NAMALWA (cell line): ENCODE data around the gene SHROOM1.
A peak's percentile ranks its signal among the peaks of the same experiment; 100 is the strongest.
"Not testable (repeated sequence)": the region's sequence is repeated elsewhere in the genome, so short reads cannot be mapped to it uniquely, and the experiment has no call there.

Experiments used
- DNase-seq: peaks from one replicate; pipeline ENCODE4 v3.0.0-alpha.2; 2015; ENCODE audit warnings: low spot score

SHROOM1 gene

GRCh38 chr5:132806804-132807162 lies 23.7 kb downstream of the SHROOM1 start:
- DNase-seq, result not testable (repeated sequence)

- DNase-seq, result not testable (repeated sequence)
Observed at GRCh38 chr5:132805872-132806271, 24.6 kb downstream of the SHROOM1 start.

DNA sequence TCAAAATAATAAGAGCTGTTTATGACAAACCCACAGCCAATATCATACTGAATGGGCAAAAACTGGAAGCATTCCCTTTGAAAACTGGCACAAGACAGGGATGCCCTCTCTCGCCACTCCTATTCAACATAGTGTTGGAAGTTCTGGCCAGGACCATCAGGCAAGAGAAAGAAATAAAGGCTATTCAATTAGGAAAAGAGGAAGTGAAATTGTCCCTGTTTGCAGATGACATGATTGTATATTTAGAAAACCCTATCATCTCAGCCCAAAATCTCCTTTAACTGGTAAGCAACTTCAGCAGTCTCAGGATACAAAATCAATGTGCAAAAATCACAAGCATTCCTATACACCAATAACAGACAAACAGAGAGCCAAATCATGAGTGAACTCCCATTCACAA lies 26.2 kb downstream of the SHROOM1 start:
- DNase-seq, result not testable (repeated sequence)

DNA sequence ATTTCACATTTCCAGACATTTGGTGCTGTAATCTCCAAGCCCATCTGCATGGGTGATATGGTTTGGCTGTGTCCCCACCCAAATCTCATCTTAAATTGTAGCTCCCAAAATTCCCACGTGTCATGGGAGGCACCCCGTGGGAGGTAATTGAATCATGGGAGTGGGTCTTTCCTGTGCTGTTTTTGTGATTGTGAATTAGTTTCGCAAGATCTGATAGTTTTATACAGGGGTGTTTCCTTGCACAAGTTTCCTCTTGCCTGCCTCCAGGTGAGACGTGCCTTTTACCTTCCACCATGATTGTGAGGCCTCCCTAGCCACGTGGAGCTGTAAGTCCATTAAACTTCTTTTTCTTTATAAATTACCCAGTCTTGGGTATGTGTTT lies 27.8 kb downstream of the SHROOM1 start:
- not testable (repeated sequence) for DNase-seq

- no peak for DNase-seq
Observed at GRCh38 chr5:132802044-132802684, 28.3 kb downstream of the SHROOM1 start.

DNA sequence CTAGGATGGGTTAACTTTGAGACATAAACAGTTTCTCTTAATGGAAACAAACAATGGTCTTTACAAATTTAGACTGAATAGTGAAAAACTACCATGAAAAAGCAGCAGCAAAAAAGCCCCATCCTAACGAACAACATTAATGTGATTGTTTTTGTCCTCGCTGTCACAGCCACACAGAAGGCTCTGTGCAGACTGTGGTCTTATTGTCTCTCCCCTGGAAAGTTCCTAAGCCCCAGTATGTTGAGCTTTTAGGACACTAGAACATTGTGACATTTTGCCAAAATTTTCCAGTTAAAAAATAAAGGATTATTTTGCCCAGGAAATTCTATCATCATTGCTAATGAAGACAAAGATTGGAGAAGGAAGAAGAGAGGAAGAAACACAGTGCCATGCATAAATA lies 29.9 kb downstream of the SHROOM1 start:
- no peak for DNase-seq

GRCh38 chr5:132799392-132799791 lies 31.1 kb downstream of the SHROOM1 start:
- no peak for DNase-seq

- no peak for DNase-seq
Observed at GRCh38 chr5:132797651-132798050, 32.8 kb downstream of the SHROOM1 start.

DNA sequence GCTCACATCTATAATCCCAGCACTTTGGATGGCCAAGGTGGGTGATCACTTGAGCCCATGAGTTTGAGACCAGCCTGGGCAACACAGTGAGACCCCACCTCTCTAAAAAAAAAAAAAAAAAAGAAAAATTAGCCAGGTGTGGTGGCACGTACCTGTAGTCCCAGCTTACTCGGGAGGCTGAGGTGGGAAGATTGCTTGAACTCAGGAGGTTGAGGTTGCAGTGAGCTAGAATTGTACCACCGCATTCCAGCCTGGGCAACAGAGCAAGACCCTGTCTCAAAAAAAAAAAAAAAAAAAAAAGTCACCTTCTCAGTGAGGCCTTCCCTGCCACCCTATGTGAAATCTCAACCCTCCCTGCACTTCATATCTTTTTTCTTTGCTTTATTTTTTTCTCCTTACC lies 39.4 kb downstream of the SHROOM1 start:
- DNase-seq, result no peak

DNA sequence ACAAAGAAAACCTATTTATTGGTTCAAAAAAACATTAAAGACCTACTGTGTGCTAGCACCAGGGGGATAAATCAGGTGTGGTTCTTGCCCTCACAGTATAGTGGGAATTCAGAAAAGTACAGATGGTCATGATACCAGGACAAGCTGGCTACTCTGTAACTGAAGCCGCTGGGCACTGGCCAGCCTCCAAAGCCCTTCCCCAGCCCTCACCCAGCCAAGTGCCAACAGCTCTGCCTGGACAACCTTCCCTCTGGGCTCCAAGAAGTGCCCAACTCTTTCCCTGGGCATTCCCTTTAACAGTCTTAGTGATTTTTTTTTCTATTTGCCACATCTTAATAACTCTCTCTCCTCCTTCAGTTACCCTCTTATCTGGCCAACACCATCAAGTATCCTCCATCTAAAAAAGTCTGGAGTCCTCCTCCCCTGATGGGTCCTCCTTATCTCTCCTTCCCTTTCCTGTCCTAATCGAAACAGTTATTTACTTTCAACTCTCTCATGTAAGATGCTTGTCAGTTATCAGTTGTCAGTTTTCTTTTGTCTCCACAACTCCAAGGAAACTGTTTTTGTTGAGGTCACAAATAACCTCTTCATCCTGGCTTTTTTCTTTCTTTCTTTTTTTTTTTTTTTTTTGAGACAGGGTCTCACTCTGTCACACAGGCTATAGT lies 40.1 kb downstream of the SHROOM1 start:
- DNase-seq, result no peak

DNA sequence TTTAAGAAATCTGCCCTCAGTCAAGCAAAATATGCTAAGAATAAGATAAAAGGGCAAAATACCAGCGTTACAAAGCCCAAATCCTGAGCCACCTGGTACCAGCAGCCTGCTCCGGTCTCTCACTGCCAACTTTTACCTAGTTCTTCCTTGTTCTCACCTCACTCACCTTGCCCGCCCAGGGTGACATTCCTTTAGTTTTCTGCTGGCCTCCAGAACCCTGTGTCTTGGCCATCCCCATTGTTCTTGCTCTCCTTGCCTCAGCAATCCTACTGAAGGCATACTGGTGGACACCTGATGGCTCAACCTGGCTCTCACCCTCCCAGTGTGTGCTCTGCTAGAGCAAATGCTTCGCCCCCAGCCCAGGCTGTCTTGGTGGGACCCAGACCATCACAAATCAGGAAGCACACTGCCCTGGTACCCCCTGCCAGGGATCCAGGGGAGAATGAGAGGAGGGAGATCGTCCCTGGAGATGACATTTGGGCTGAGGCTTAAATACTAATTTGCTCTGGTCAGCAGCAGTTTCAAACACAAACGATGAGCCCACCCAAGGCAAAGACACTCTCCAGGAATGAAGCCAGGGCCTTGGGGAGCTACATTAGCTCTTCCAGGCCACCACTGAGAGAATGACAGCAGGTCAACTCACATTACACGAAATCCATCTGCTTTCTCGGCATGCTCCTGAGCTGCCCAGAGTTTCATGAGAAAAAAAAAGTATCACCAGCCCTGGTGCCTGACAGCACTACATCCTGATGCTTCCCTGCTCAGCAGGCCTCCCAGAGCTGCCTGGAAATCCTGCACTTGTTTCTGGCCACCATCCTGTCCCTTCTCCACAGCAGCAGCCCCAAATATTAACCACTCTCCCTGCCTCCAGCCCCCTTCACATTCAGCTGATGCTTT lies 41.2 kb downstream of the SHROOM1 start:
- DNase-seq, result no peak

GRCh38 chr5:132788508-132788907 lies 41.9 kb downstream of the SHROOM1 start:
- no peak for DNase-seq

GRCh38 chr5:132787076-132787475 lies 43.4 kb downstream of the SHROOM1 start:
- DNase-seq, result no peak

DNA sequence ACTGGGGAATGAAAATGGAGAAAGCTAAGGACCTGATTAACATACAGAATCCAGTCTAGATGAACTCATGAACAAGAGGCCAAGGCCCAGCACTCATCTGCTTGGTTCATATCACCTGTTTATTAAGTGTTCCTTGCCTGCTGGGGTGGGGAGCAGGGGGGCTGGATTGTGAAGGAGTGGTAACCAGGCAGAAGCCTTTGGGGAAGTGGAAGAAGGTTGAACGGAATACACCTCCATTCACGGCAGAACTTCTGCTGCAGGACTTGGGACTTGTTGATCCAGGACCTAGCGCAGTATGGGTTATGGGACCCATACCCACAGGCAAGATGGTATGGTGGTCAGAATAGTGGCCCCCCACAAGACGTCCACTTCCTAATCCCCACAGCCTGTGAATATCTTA lies 44.6 kb downstream of the SHROOM1 start:
- DNase-seq, result no peak

DNA sequence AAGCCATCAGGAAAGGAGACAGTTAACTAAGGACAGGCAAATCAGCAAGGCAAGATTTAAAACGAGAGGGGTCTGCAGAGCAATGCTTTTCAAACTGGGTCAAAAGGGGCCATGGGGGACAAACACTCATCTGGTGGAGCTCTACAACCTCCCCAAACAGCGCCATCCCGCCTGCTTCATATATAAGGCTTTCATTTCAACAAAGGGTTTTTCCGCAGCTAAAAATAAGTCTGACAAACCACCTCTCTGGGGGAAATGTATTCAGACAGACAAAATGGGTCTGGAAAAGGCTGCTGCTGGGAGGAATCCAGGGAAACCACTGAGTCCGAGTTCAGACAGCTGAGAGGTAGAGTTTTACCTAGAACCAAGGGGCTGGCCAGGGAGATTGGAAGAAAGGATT lies 45.1 kb downstream of the SHROOM1 start:
- DNase-seq, result no peak

GRCh38 chr5:132782101-132782500 lies 48.3 kb downstream of the SHROOM1 start:
- DNase-seq, result no peak

GRCh38 chr5:132781029-132781428 lies 49.4 kb downstream of the SHROOM1 start:
- no peak for DNase-seq

DNA sequence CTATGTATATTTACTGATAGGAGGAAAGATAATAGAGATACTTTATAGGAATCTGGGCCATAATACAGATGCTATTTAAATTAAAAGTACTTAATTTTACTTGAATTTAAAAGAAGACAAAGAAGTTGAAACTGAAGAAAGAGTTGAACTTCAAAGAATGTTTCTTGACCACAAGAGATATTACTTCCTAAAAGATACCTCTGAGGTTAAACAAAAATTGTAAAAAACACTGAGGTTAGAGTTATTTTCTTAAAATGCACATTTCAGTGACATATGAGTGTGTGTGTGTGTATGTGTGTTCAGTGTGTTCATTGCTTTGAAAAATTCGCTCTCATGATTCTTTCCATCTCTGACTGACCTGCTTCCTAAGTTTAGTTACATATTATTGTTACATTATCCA lies 49.9 kb downstream of the SHROOM1 start:
- DNase-seq, result no peak

- no peak for DNase-seq
Observed at GRCh38 chr5:132779961-132780360, 50.5 kb downstream of the SHROOM1 start.

GRCh38 chr5:132778856-132779255 lies 51.6 kb downstream of the SHROOM1 start:
- DNase-seq, result no peak

DNA sequence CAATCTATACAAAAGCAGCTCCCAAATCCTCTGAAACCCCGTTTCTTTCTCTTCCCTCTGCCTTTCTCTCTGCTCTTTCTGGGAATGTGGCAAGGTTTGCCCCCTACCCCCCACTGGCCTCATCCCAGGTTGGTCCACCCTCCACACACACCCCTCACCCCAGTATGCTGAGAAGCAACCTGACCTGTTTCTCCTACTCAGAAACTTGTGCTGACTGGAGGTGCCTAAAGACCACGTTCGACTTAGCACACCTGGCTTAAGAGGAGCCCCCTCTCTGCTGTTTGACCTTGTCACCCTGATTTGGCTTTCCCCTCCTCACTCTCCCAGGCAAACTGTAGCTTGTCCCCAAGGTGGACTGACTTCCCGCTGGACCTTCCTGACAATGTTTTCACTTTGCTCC lies 52.3 kb downstream of the SHROOM1 start:
- DNase-seq, result no peak

DNA sequence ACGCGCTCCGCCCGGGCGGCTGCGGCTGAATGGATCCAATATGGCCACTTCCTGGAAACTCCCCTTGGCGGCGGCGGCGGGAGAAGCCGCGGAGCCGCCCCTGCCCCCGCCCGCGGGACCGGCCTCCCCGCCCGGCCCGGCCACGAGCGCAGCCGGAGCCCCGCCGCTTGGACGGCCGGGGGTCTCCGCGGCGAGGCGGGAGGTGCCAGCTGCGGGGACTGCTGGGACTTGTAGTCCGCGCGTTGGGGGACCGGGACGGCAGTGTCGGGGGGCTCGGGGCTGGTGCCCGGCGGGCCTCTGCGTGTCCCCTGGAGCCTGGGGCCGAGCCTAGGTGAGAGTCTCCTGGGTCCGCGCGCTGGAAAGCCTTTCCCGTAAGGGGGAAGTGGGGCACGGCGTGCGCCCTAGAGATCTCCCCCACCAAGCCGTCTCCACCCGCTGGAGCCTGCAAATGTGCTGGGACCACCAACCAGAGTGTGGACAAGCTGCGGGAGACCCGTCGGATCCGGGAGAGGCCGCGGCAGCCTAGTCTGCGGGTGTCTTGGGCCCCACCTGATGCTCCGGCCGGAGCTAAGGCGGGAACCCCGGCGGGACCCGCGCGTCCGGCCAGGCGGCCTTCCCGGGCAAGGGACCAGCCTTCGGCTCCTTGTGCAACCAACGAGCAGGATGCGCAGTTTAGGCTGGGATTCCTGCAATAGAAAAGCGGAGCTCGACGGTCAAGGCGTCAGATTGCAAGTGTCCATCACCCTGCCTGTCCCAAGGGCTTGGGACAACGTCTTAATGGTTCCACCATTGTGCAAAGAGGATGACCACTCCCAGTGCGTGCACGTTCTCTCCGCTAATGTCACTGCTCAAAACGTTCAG lies 53.0 kb downstream of the SHROOM1 start, which contains the start of gene SEPTIN8:
Gene SEPTIN8 (minus strand): TSS at position 31 of the 861 bp plus-strand sequence. CDS start 102 bp downstream, outside the sequence.
- DNase-seq, result peak; percentile 26
